IMR-90 (cell line): ENCODE data around the gene MRC2. TPM values are rescaled to one million over a fixed set of nuclear protein-coding genes. Genes with fewer than 3 reads are reported as not detected.

ENCODE experiments used
- ATAC-seq: fragments of 200-7000 bp; cut with Tn5 transposase; 2 replicates; pipeline ENCODE4 v1.9.1; 2020; ENCODE audit warnings: low read depth, mild to moderate bottlenecking, moderate library complexity
- BruUV-seq: library from RNA; stranded (reverse); fragments of 400-500 nt; replicated peaks from 2 replicates; lab custom pipeline; 2021; lab: Mats Ljungman, UMichigan
- CTCF ChIA-PET: fragments of 300-600 bp; formaldehyde crosslinking; extraction: SDS; loops from one replicate; lab custom pipeline; 2021; ENCODE audit warnings: antibody characterized with exemption; lab: Yijun Ruan, JAX
- POLR2A ChIA-PET: fragments of 300-600 bp; sonication (Branson Sonifier 250); formaldehyde crosslinking; loops from one replicate; lab custom pipeline; 2022; ENCODE audit warnings: antibody characterized with exemption; ENCODE audit not compliant: unreplicated experiment; lab: Charles Lee
- DNase-seq: peaks from one replicate; pipeline ENCODE4 v3.0.0; 2013
- H2AFZ ChIP-seq: replicated peaks from 2 replicates; pipeline ENCODE3; 2013; ENCODE audit warnings: low read length, mild to moderate bottlenecking; ENCODE audit not compliant: poor library complexity
- H2AK5ac ChIP-seq: 2 replicates; pipeline ENCODE4 v1.6.1; 2013; ENCODE audit warnings: low read depth, low read length, inconsistent platforms
- H2AK9ac ChIP-seq: replicated peaks from 2 replicates; pipeline ENCODE3; 2013; ENCODE audit warnings: mild to moderate bottlenecking, low read depth, low read length, moderate library complexity; ENCODE audit not compliant: poor library complexity
- H2BK120ac ChIP-seq: 2 replicates; pipeline ENCODE4 v1.6.1; 2013; ENCODE audit warnings: low read depth, low read length, inconsistent platforms
- H2BK15ac ChIP-seq: 3 replicates; pipeline ENCODE4 v1.6.1; 2013; ENCODE audit warnings: low read depth, low read length, inconsistent platforms
- H2BK20ac ChIP-seq: 2 replicates; pipeline ENCODE4 v1.6.1; 2013; ENCODE audit warnings: low read depth, mild to moderate bottlenecking, inconsistent platforms, low read length, moderate library complexity
- H2BK5ac ChIP-seq: 2 replicates; pipeline ENCODE4 v1.6.1; 2013; ENCODE audit warnings: mild to moderate bottlenecking, low read depth, low read length, inconsistent platforms; ENCODE audit not compliant: poor library complexity, severe bottlenecking
- H3K14ac ChIP-seq: replicated peaks from 2 replicates; pipeline ENCODE4 v1.6.1; 2013; ENCODE audit warnings: low read depth, low read length, inconsistent platforms
- H3K18ac ChIP-seq: 2 replicates; pipeline ENCODE4 v1.6.1; 2013; ENCODE audit warnings: low read depth, low read length, control low read depth
- H3K23ac ChIP-seq: 2 replicates; pipeline ENCODE4 v1.6.1; 2013; ENCODE audit warnings: low read depth, low read length, inconsistent platforms
- H3K27ac ChIP-seq: 2 replicates; pipeline ENCODE4 v1.5.1; 2013; ENCODE audit warnings: mild to moderate bottlenecking, control low read depth, low read length; ENCODE audit not compliant: insufficient read depth
- H3K27me3 ChIP-seq: 2 replicates; pipeline ENCODE4 v1.6.1; 2013; ENCODE audit warnings: low read length; ENCODE audit not compliant: control insufficient read depth, insufficient read depth
- H3K36me3 ChIP-seq: 2 replicates; pipeline ENCODE4 v1.6.1; 2013; ENCODE audit warnings: low read length, mixed read lengths; ENCODE audit not compliant: control insufficient read depth, insufficient read depth
- H3K4ac ChIP-seq: 2 replicates; pipeline ENCODE4 v1.6.1; 2013; ENCODE audit warnings: low read depth, low read length, inconsistent platforms
- H3K4me1 ChIP-seq: 2 replicates; pipeline ENCODE4 v1.6.1; 2013; ENCODE audit warnings: low read length, mixed read lengths; ENCODE audit not compliant: control insufficient read depth, insufficient read depth
- H3K4me2 ChIP-seq: 2 replicates; pipeline ENCODE4 v1.6.1; 2013; ENCODE audit warnings: low read depth, mild to moderate bottlenecking, control low read depth, low read length, moderate library complexity
- H3K4me3 ChIP-seq: 2 replicates; pipeline ENCODE4 v1.5.1; 2013; ENCODE audit warnings: low read depth, mild to moderate bottlenecking, control low read depth, low read length, moderate library complexity; ENCODE audit not compliant: insufficient read depth
- H3K56ac ChIP-seq: 2 replicates; pipeline ENCODE4 v1.6.1; 2013; ENCODE audit warnings: low read length, inconsistent platforms; ENCODE audit not compliant: insufficient read depth; ENCODE audit errors: extremely low read depth
- H3K79me1 ChIP-seq, 2 experiments: 2 replicates each; pipeline ENCODE4 v1.6.1; 2013; ENCODE audit warnings: low read length in 2 of 2, inconsistent platforms in 1 of 2, low read depth in 1 of 2
- H3K9ac ChIP-seq: 2 replicates; pipeline ENCODE4 v1.6.1; 2013; ENCODE audit warnings: low read depth, low read length, control low read depth
- H3K9me1 ChIP-seq: 2 replicates; pipeline ENCODE4 v1.6.1; 2013; ENCODE audit warnings: low read length, inconsistent platforms; ENCODE audit not compliant: insufficient read depth
- H3K9me3 ChIP-seq: 2 replicates; pipeline ENCODE4 v1.6.1; 2013; ENCODE audit warnings: low read length; ENCODE audit not compliant: control insufficient read depth, insufficient read depth
- H4K20me1 ChIP-seq: 2 replicates; pipeline ENCODE4 v1.6.1; 2013; ENCODE audit warnings: low read length, inconsistent platforms; ENCODE audit not compliant: insufficient read depth
- H4K5ac ChIP-seq: 2 replicates; pipeline ENCODE4 v1.6.1; 2013; ENCODE audit warnings: mild to moderate bottlenecking, low read depth, low read length, control low read depth
- H4K8ac ChIP-seq, 2 experiments: 2 replicates each; pipeline ENCODE4 v1.6.1; 2013; ENCODE audit warnings: low read depth in 2 of 2, low read length in 2 of 2, control low read depth in 1 of 2, inconsistent platforms in 1 of 2
- H4K91ac ChIP-seq: 2 replicates; pipeline ENCODE4 v1.6.1; 2013; ENCODE audit warnings: low read depth, low read length, inconsistent platforms; ENCODE audit not compliant: insufficient read depth
- BHLHE40 ChIP-seq: fragments of 150-350 bp; IDR thresholded peaks from 2 replicates; pipeline ENCODE4 v1.6.1; 2016; ENCODE audit warnings: mild to moderate bottlenecking, low read depth, low read length
- CEBPB ChIP-seq: IDR thresholded peaks from 2 replicates; pipeline ENCODE4 v1.6.1; 2012; ENCODE audit warnings: low read depth, low read length, improper control_type of control experiment
- CTCF ChIP-seq: conservative IDR thresholded peaks from 2 replicates; pipeline ENCODE4 v1.5.1; 2012; ENCODE audit warnings: mild to moderate bottlenecking, low read depth, low read length, improper control_type of control experiment
- ELK1 ChIP-seq: fragments of 150-350 bp; IDR thresholded peaks from 2 replicates; pipeline ENCODE4 v1.6.1; 2016; ENCODE audit warnings: low read depth, mild to moderate bottlenecking, low read length, moderate library complexity, borderline replicate concordance
- FOS ChIP-seq: fragments of 150-350 bp; IDR thresholded peaks from 2 replicates; pipeline ENCODE4 v1.6.1; 2016; ENCODE audit warnings: low read depth, low read length
- MAFK ChIP-seq: IDR thresholded peaks from 2 replicates; pipeline ENCODE4 v1.6.1; 2012; ENCODE audit warnings: low read depth, low read length, improper control_type of control experiment
- MXI1 ChIP-seq: IDR thresholded peaks from 2 replicates; pipeline ENCODE4 v1.6.1; 2012; ENCODE audit warnings: low read depth, mild to moderate bottlenecking, low read length, moderate library complexity, borderline replicate concordance
- POLR2A ChIP-seq: IDR thresholded peaks from 2 replicates; pipeline ENCODE4 v1.6.1; 2012; ENCODE audit warnings: mild to moderate bottlenecking, low read depth, low read length
- RAD21 ChIP-seq: IDR thresholded peaks from 2 replicates; pipeline ENCODE4 v1.6.1; 2012; ENCODE audit warnings: low read length, improper control_type of control experiment
- RCOR1 ChIP-seq: IDR thresholded peaks from 2 replicates; pipeline ENCODE4 v1.6.1; 2012; ENCODE audit warnings: mild to moderate bottlenecking, low read length, improper control_type of control experiment; ENCODE audit not compliant: insufficient replicate concordance
- RFX5 ChIP-seq: IDR thresholded peaks from 2 replicates; pipeline ENCODE4 v1.8.0; 2012; ENCODE audit warnings: low read depth, mild to moderate bottlenecking, low read length, moderate library complexity
- WGBS, 2 experiments: methylation state at CpG; one replicate each; pipeline versions ENCODE4 v1.1.5 to v1.1.7; 2013; ENCODE audit warnings: missing lambda C conversion rate in 2 of 2; ENCODE audit not compliant: insufficient read length in 1 of 2; ENCODE audit errors: extremely low coverage in 2 of 2; 5-methylcytosine and 5-hydroxymethylcytosine counted together
- dilution Hi-C: fragments of 300-500 bp; cut with HindIII; formaldehyde crosslinking; loops from one replicate; pipeline ENCODE4 v1.14.3; 2018; ENCODE audit warnings: low sequenced_read_pairs; ENCODE audit not compliant: unreplicated experiment
- in situ Hi-C: fragments of 300-500 bp; cut with MboI; formaldehyde crosslinking; loops from 3 replicates; pipeline ENCODE4 v1.14.3; 2019; ENCODE audit warnings: low sequenced_read_pairs, inconsistent platforms, mixed read lengths
- intact Hi-C: fragments of 100-400 bp; cut with micrococcal nuclease; formaldehyde crosslinking; loops from 2 replicates; pipeline ENCODE4 v1.10.0; 2022
- polyA plus RNA-seq, 3 experiments: library from polyadenylated mRNA; depleted of rRNA; stranded (reverse); fragments of >200 nt; gene quantifications; 2 replicates each; pipeline ENCODE4 v1.2.3, GENCODE V29; 2012; ENCODE audit warnings: low replicate concordance in 1 of 3
- total RNA-seq: library from RNA; depleted of rRNA; stranded (reverse); fragments of >200 nt; gene quantifications from 2 replicates; pipeline ENCODE4 v1.2.3, GENCODE V29; 2012

The MRC2 gene
- total and polyA plus RNA-seq, 2 of the 4 experiments (the other 2 are of a cell fraction) = 39.3 to 137 TPM

- H3K14ac ChIP-seq = no peak overlapping the region
- no peak overlapping the region for H3K56ac ChIP-seq
- TF ChIP-seq BHLHE40 (no peak), POLR2A (no peak), RCOR1 (no peak), CEBPB (no peak), RFX5 (no peak), CTCF (no peak), FOS (no peak), MXI1 (no peak), MAFK (no peak), ELK1 (no peak), RAD21 (no peak)
- BruUV-seq = no TSS peak
- 100% methylated on average over 8 of the region's 27 CpGs; no CpG with 5 or more reads in 1 of the 2 experiments for WGBS, 2 experiments
- H2BK5ac ChIP-seq = no peak overlapping the region
- peaks cover 0 to 15% of the 10 kb centered on the region in 2 experiments; a peak in 1 of 4 replicates for H3K79me1 ChIP-seq
- DNase-seq (no peak), ATAC-seq (no peak)
- no peak overlapping the region for H2AFZ ChIP-seq
- peaks cover 11% of the 10 kb centered on the region for H3K36me3 ChIP-seq
- 0 out of 2 replicates have a peak, but pooled peaks cover 4% of the 10 kb centered on the region for H4K20me1 ChIP-seq
- no peaks in the 10 kb centered on the region for H3K9me3 ChIP-seq
- H3K18ac ChIP-seq = no peak overlapping the region
- no peaks in the 10 kb centered on the region for H3K27me3 ChIP-seq
- no peak overlapping the region for H3K9ac ChIP-seq
- no peak overlapping the region for H3K23ac ChIP-seq
- POLR2A ChIA-PET = no interaction called here
- H2AK9ac ChIP-seq = no peak overlapping the region
- no peak overlapping the region for H4K5ac ChIP-seq
- H2BK120ac ChIP-seq = no peak overlapping the region; the same call in 1 of the 2 replicates
- H2BK15ac ChIP-seq = no peak overlapping the region
- intact Hi-C loops = no loop called here
- in situ Hi-C loops = loop anchor here (10.0 kb wide), 1 partner anchor 698 kb away; no protein-coding TSS in a partner anchor
- H3K4ac ChIP-seq = no peak overlapping the region
- no peak overlapping the region for H3K4me3 ChIP-seq
- no peak overlapping the region for H2BK20ac ChIP-seq
- H2AK5ac ChIP-seq = peak overlapping the region; percentile 30; the same call in 1 of the 2 replicates
- no peak overlapping the region for H3K4me2 ChIP-seq
- peaks cover 12% of the 10 kb centered on the region; the same call in 1 of the 2 replicates for H3K9me1 ChIP-seq
- dilution Hi-C loops = no loop called here
- no peak overlapping the region for H4K8ac ChIP-seq
- CTCF ChIA-PET = no interaction called here
- H3K27ac ChIP-seq = no peak overlapping the region
- no peak overlapping the region for H4K91ac ChIP-seq
- H3K4me1 ChIP-seq = peaks cover 6% of the 10 kb centered on the region; the same call in 1 of the 2 replicates
Measured at GRCh38 chr17:62696726-62697490, 69.4 kb downstream of the MRC2 start.
